Kidney capillary endothelial cell (primary cell): ENCODE results near the gene IFNAR1.

Source experiments
- DNase-seq: peaks from one replicate; pipeline ENCODE4 v3.0.0-alpha.2; 2018; ENCODE audit warnings: low spot score

Gene IFNAR1

DNA sequence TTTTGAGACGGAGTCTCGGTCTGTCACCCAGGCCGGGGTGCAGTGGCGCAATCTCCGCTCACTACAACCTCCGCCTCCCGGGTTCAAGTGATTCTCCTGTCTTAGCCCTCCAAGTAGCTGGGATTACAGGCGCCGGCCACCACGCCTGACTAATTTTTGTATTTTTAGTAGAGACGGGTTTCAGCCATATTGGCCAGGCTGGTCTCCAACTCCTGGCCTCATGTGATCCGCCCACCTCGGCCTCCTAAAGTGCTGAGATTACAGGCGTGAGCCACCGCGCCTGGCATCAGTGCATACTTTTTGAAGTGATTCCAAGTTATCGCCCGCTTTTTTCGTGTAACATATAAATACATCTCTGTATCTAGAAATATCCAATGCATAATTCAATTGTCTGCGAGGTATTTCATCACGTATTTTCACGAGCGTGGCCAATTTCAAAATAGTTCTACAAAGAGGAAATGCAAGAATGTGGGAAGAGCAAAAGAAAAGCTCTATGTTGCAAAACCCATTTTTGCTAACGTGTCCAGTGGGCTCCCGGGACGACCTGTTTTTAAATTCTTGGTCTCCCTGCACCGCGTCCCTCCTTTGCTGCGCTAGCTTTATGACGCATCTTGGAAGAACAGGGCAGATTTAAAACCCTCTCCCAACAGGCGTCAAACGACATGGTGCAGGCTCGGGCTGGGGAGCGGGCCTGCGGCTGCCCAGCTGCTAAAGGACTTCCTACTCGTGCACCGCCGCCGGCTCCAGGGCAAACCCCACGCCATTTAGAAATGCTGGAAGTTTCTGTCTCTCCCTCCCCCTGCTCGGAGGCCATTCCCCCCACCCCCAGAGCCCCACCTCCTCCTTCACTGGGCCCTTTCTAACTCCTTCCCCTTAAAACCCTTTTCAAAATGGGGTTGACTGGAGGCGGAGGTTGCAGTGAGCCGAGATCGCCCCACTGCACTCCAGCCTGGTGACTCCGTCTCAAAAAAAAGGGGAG is 77.5 kb downstream of the IFNAR1 start:
- DNase-seq = peak; percentile 14

- DNase-seq = no peak
These were observed 78.5 kb downstream of the IFNAR1 start, which contains the start of gene IFNGR2 for GRCh38 chr21:33403128-33403785. TSS of gene IFNGR2 (plus strand) at chr21:33403413. CDS start at chr21:33403544, 131 bp downstream.

- peak; percentile 53 for DNase-seq
These were observed 79.2 kb downstream of the IFNAR1 start for GRCh38 chr21:33403786-33404585.

- DNase-seq = no peak
These were observed 81.7 kb downstream of the IFNAR1 start for GRCh38 chr21:33406493-33406892.
